Measurements from ENCODE around the gene TERT. TPM values are rescaled to one million over a fixed set of nuclear protein-coding genes. Genes with fewer than 3 reads are reported as not detected.
"Not testable (repeated sequence)": the region's sequence is repeated elsewhere in the genome, so short reads cannot be mapped to it uniquely, and the experiment has no call there.

Gene TERT
- total and polyA plus RNA-seq, 12 donors: not detected

DNA sequence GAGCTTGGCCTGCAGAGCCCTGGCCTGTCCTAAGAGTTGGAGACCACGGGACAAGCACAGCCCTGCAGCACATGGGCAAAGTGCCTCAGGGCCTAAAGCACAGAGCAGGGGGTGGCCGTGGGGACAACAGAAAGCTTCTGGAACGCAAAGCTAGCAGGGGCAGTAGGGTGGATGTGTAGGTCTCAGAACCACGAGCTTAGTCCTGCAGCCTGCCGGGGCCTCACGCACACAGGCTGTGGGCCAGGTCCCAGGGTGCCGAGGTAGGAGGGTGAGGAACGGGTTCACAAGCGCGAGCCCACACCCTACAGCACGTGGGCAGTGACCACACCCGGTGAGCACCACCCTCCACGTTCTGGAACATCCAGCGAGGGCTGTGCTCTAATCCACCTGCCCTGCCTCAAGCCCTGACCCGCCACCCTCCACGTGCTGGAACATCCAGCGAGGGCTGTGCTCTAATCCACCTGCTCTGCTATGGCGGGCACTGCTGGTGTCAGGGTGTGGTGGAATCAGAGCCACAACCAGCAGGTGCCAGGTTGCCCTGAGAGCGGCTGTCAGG lies 40.8 kb upstream of the TERT start:
- peak in 1 of 8 donors; percentile 7 for ATAC-seq
- peaks cover 10 to 89% (median 71%) of the 10 kb centered on the region in 9 donors for H3K36me3 ChIP-seq
- DNase-seq: no peak
- H3K4me3 ChIP-seq: no peak overlapping the region
- no peak overlapping the region for H3K27ac ChIP-seq
- intact Hi-C loops (cut with DNase I): no loop called here
- H3K4me1 ChIP-seq: no peaks in the 10 kb centered on the region
- no peaks in the 10 kb centered on the region for H3K9me3 ChIP-seq
- 90 to 95% methylated on average over 19 of the region's 19 CpGs for WGBS, 2 donors
- TF ChIP-seq, protein P1, sequence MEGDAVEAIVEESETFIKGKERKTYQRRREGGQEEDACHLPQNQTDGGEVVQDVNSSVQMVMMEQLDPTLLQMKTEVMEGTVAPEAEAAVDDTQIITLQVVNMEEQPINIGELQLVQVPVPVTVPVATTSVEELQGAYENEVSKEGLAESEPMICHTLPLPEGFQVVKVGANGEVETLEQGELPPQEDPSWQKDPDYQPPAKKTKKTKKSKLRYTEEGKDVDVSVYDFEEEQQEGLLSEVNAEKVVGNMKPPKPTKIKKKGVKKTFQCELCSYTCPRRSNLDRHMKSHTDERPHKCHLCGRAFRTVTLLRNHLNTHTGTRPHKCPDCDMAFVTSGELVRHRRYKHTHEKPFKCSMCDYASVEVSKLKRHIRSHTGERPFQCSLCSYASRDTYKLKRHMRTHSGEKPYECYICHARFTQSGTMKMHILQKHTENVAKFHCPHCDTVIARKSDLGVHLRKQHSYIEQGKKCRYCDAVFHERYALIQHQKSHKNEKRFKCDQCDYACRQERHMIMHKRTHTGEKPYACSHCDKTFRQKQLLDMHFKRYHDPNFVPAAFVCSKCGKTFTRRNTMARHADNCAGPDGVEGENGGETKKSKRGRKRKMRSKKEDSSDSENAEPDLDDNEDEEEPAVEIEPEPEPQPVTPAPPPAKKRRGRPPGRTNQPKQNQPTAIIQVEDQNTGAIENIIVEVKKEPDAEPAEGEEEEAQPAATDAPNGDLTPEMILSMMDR (IDR thresholded peaks at IDR 0.05): no peak
- no peaks in the 10 kb centered on the region for H3K27me3 ChIP-seq

DNA sequence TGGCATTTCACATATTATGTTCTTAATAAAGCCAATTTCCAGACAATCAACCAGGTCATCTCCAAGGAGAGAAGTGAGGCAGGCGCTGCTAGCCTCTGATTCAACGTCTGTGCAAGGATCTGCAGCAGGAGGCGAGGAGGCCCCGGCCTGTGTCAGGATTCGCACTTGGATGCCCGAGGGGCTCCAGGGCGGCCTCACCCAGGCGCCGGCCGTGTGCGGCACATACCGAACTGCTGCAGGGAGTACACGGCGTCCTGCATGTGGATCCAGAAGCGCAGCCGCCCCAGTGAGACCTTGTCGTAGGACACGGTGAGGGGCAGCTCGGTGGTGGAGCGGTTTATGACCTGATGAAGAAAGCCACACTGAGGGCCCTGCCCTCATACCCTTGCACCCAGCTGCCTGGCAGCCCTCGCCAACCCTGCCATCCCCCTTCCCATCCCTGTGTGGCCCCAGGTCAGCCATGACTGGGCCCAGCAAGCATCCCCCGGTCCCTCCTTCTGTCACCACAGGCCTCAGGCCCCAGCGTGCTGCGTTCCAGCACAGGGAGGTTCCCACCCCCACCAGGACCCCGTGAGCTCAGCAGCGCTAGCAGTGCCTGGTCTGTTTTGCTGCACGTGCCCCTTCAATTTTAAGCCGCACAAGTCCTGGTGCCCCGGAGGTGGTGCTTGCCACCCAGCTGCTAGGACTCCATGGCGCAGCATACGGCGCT lies 40.1 kb upstream of the TERT start:
- DNase-seq (no peak), ATAC-seq (peak in 1 of 8 donors; percentile 22)
- WGBS, 2 donors: 96 to 97% methylated on average over 32 of the region's 32 CpGs
- TF ChIP-seq, protein P1 (IDR thresholded peaks at IDR 0.05): no peak
- intact Hi-C loops (cut with DNase I): no loop called here
- Histone ChIP-seq H3K4me1 (no peaks in the 10 kb centered on the region), H3K36me3 (peaks cover 10 to 89% (median 71%) of the 10 kb centered on the region in 9 donors), H3K4me3 (no peak overlapping the region), H3K27me3 (no peaks in the 10 kb centered on the region), H3K27ac (no peak overlapping the region), H3K9me3 (no peaks in the 10 kb centered on the region)

DNA sequence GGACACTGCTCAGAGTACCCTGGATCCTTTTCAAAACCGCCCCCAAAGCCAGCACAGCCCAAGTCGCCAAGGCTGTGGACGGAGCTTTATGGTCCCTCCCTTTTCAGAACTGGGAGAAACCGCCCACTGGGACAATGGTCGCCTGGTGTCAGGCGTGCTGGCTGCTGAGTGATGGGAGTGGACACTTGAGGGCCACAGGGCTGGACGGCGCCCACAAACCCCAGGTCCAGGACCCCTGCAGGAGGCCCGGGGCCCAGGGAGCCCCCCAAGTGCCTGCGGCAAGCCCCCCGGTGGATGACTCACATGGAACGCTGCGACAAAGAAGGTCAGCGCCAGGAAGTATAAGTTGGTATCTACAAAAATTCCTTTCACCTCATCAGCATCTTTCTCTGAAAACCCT lies 39.1 kb upstream of the TERT start:
- Histone ChIP-seq H3K27ac (no peak overlapping the region), H3K36me3 (peaks cover 10 to 90% (median 71%) of the 10 kb centered on the region in 9 donors), H3K27me3 (no peaks in the 10 kb centered on the region), H3K4me3 (no peak overlapping the region), H3K4me1 (no peaks in the 10 kb centered on the region), H3K9me3 (no peaks in the 10 kb centered on the region)
- no peak for ATAC-seq
- TF ChIP-seq, protein P1 (IDR thresholded peaks at IDR 0.05): no peak
- 94 to 97% methylated on average over 14 of the region's 14 CpGs for WGBS, 2 donors
- intact Hi-C loops (cut with DNase I): no loop called here
- DNase-seq: no peak

DNA sequence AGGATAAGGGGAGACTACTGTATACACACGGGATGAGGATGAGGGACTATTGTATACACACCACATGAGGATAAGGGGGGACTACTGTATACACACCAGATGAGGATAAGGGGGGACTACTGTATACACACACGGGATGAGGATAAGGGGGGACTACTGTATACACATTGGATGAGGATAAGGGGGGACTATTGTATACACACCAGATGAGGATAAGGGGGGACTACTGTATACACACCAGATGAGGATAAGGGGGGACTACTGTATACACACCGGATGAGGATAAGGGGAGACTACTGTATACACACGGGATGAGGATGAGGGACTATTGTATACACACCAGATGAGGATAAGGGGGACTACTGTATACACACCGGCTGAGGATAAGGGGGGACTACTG lies 38.4 kb upstream of the TERT start:
- H3K4me3 ChIP-seq; ATAC-seq; DNase-seq; H3K27ac ChIP-seq; H3K4me1 ChIP-seq; intact Hi-C loops (cut with DNase I); H3K9me3 ChIP-seq; H3K27me3 ChIP-seq: not testable (repeated sequence)
- H3K36me3 ChIP-seq: peaks cover 10 to 85% (median 68%) of the 10 kb centered on the region in 9 donors
- 90 to 91% methylated on average over 5 of the region's 5 CpGs for WGBS, 2 donors

DNA sequence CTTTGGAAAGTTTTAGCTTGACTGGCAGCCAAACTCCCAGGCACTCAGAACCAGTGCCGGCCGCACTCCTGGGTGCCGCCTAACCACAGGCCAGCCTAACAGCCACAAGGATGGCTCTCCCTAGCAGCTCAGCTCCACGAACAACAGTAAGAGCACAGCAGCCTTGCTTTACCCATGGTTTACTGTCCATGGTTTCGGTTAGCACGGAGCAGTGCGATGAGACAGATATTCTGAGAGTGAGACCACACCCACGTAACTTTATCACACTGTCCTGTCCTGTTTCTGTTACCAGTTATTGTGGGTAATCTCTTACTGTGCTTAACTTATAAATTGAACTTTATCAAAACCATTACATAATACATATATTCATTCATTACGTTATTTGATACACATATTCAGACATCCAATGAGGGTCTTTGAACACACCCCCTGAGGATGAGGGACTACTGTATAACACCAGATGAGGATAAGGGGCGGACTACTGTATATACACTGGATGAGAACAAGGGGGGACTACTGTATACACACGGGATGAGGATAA lies 37.7 kb upstream of the TERT start:
- ATAC-seq (no peak), DNase-seq (no peak)
- no peaks in the 10 kb centered on the region for H3K4me1 ChIP-seq
- no peaks in the 10 kb centered on the region for H3K27me3 ChIP-seq
- H3K27ac ChIP-seq: no peak overlapping the region
- H3K9me3 ChIP-seq: no peaks in the 10 kb centered on the region
- WGBS, 2 donors: 88 to 90% methylated on average over 11 of the region's 11 CpGs
- intact Hi-C loops (cut with DNase I): no loop called here
- H3K36me3 ChIP-seq: peaks cover 5 to 77% (median 61%) of the 10 kb centered on the region in 9 donors
- no peak overlapping the region for H3K4me3 ChIP-seq
- TF ChIP-seq, protein P1 (IDR thresholded peaks at IDR 0.05): no peak

All from heart right ventricle (tissue), 16 donors.